HepG2 (cell line): ENCODE measurements around the gene RBM19. TPM values are rescaled to one million over a fixed set of nuclear protein-coding genes. Genes with fewer than 3 reads are reported as not detected.

Experiments
- ATAC-seq: fragments of 200-7000 bp; cut with Tn5 transposase; 3 replicates; pipeline ENCODE4 v1.9.1; 2020; ENCODE audit warnings: mild to moderate bottlenecking, moderate library complexity
- BruUV-seq: library from RNA; stranded (reverse); fragments of 400-500 nt; replicated peaks from 2 replicates; lab custom pipeline; 2021; lab: Mats Ljungman, UMichigan
- CTCF ChIA-PET: fragments of 300-600 bp; formaldehyde crosslinking; extraction: SDS; loops from one replicate; lab custom pipeline; 2021; ENCODE audit warnings: low total read pairs, inconsistent platforms, low intra/inter-chr PET ratio; lab: Yijun Ruan, JAX
- POLR2A ChIA-PET: fragments of 350-600 bp; sonication (Branson Sonifier 250); formaldehyde crosslinking; loops from one replicate; lab custom pipeline; 2020; ENCODE audit warnings: antibody characterized with exemption, inconsistent platforms; lab: Yijun Ruan, JAX
- DNase-seq: peaks from one replicate; pipeline ENCODE4 v3.0.0-alpha.2; 2015; ENCODE audit warnings: low spot score
- FAIRE-seq: peaks from 3 replicates; lab custom pipeline; 2011; peaks lifted over from hg19 to GRCh38; lab: Jason Lieb, UNC
- H2AFZ ChIP-seq: one replicate; pipeline ENCODE4 v1.6.1; 2011; ENCODE audit warnings: low read length, inconsistent platforms
- H3K27ac ChIP-seq: fragments of 300-600 bp; 3 replicates; pipeline ENCODE4 v1.8.0; 2011; ENCODE audit warnings: mixed run types, mild to moderate bottlenecking, mixed read lengths, low read length, inconsistent platforms; ENCODE audit not compliant: insufficient read depth; ENCODE audit errors: extremely low read length
- H3K27me3 ChIP-seq, 2 experiments: fragments of 200-600 bp in 1 of 2; 2 replicates in 1 of 2; 3 replicates in 1 of 2; pipeline versions ENCODE4 v1.6.0 to v1.8.0; 2011; ENCODE audit warnings: low read length in 2 of 2, mild to moderate bottlenecking in 2 of 2, moderate library complexity in 2 of 2, inconsistent platforms in 1 of 2; ENCODE audit not compliant: insufficient read depth in 2 of 2, control insufficient read depth in 1 of 2
- H3K36me3 ChIP-seq, 2 experiments: fragments of 200-600 bp in 1 of 2; replicated peaks in 1 of 2; 2 replicates in 1 of 2; 3 replicates in 1 of 2; pipeline versions ENCODE4 v1.5.1 to v1.8.0; 2011; ENCODE audit warnings: low read length in 2 of 2, inconsistent platforms in 1 of 2; ENCODE audit not compliant: insufficient read depth in 2 of 2, control insufficient read depth in 1 of 2
- H3K4me1 ChIP-seq: 2 replicates; pipeline ENCODE4 v1.5.1; 2012; ENCODE audit warnings: low read length, inconsistent platforms; ENCODE audit not compliant: insufficient read depth
- H3K4me2 ChIP-seq: 2 replicates; pipeline ENCODE4 v1.6.0; 2011; ENCODE audit warnings: low read depth, low read length, inconsistent platforms
- H3K4me3 ChIP-seq, 3 experiments: fragments of 200-600 bp in 1 of 3; sonication (generic), shearing (Covaris generic) in 1 of 3; replicated peaks in 1 of 3; 2 replicates each; pipeline ENCODE4 v1.5.1; 2011 to 2016; ENCODE audit warnings: low read length in 3 of 3, inconsistent platforms in 2 of 3, low read depth in 2 of 3, mild to moderate bottlenecking in 2 of 3, control low read depth in 1 of 3, mixed read lengths in 1 of 3; ENCODE audit not compliant: insufficient read depth in 1 of 3
- H3K79me2 ChIP-seq: one replicate; pipeline ENCODE4 v1.6.1; 2011; ENCODE audit warnings: low read length, inconsistent platforms; ENCODE audit not compliant: insufficient read depth
- H3K9ac ChIP-seq: 2 replicates; pipeline ENCODE4 v1.6.0; 2011; ENCODE audit warnings: mild to moderate bottlenecking, low read depth, low read length, inconsistent platforms; ENCODE audit not compliant: insufficient read depth
- H3K9me3 ChIP-seq: 2 replicates; pipeline ENCODE4 v1.5.1; 2012; ENCODE audit warnings: mild to moderate bottlenecking, low read length
- H4K20me1 ChIP-seq: 2 replicates; pipeline ENCODE4 v1.6.0; 2011; ENCODE audit warnings: inconsistent platforms, mild to moderate bottlenecking, low read length, moderate library complexity; ENCODE audit not compliant: insufficient read depth
- CCDC6 ChIP-seq: sonication (generic); formaldehyde crosslinking; IDR thresholded peaks from 2 replicates; pipeline ENCODE4 v1.8.1; 2022; ENCODE audit warnings: mild to moderate bottlenecking, missing genetic modification reagents, moderate library complexity
- ETV5 ChIP-seq: IDR thresholded peaks from 2 replicates; pipeline ENCODE4 v1.6.1; 2018; ENCODE audit warnings: missing biosample characterization, missing genetic modification reagents, inconsistent platforms, borderline replicate concordance
- FIP1L1 ChIP-seq: fragments of 200-400 bp; formaldehyde crosslinking; IDR thresholded peaks from 2 replicates; pipeline ENCODE4 v1.6.1; 2018; ENCODE audit warnings: low read depth, mild to moderate bottlenecking, low read length, moderate library complexity, borderline replicate concordance; ENCODE audit not compliant: insufficient read depth
- HHEX ChIP-seq: IDR thresholded peaks from 2 replicates; pipeline ENCODE4 v1.6.1; 2016; ENCODE audit warnings: control low read depth
- HIVEP1 ChIP-seq: sonication (generic); formaldehyde crosslinking; IDR thresholded peaks from 2 replicates; pipeline ENCODE4 v1.4.0; 2020; ENCODE audit warnings: mild to moderate bottlenecking, missing genetic modification reagents
- IKZF5 ChIP-seq: IDR thresholded peaks from 2 replicates; pipeline ENCODE4 v1.6.1; 2018; ENCODE audit warnings: missing genetic modification reagents, mild to moderate bottlenecking, missing compliant biosample characterization
- IRF9 ChIP-seq: sonication (generic); formaldehyde crosslinking; IDR thresholded peaks from 2 replicates; pipeline ENCODE4 v1.8.0; 2022; ENCODE audit warnings: missing genetic modification reagents, mild to moderate bottlenecking, borderline replicate concordance
- KLF11 ChIP-seq: IDR thresholded peaks from 2 replicates; pipeline ENCODE4 v1.6.1; 2016; ENCODE audit warnings: missing compliant biosample characterization
- MBD4 ChIP-seq: IDR thresholded peaks from 2 replicates; pipeline ENCODE4 v1.6.1; 2012; ENCODE audit warnings: low read length, inconsistent platforms, borderline replicate concordance
- PRPF4 ChIP-seq: fragments of 200-400 bp; formaldehyde crosslinking; IDR thresholded peaks from 2 replicates; pipeline ENCODE4 v1.6.1; 2016; ENCODE audit warnings: low read length, low read depth; ENCODE audit not compliant: poor library complexity, severe bottlenecking
- SKIL ChIP-seq: sonication (generic); formaldehyde crosslinking; IDR thresholded peaks from 2 replicates; pipeline ENCODE4 v1.8.0; 2022; ENCODE audit warnings: missing genetic modification reagents, mild to moderate bottlenecking, moderate library complexity, borderline replicate concordance
- SOX6 ChIP-seq, 2 experiments: fragments of 450-650 bp in 1 of 2; sonication (generic) in 1 of 2; formaldehyde crosslinking in 1 of 2; IDR thresholded peaks; 2 replicates each; pipeline versions ENCODE4 v1.4.0 to v1.6.1; 2017 to 2020; ENCODE audit warnings: antibody characterized with exemption in 1 of 2, mild to moderate bottlenecking in 1 of 2, missing genetic modification reagents in 1 of 2
- TGIF2 ChIP-seq: IDR thresholded peaks from 2 replicates; pipeline ENCODE4 v1.6.1; 2016; ENCODE audit warnings: control low read depth, missing compliant biosample characterization
- XBP1 ChIP-seq: sonication (generic); formaldehyde crosslinking; IDR thresholded peaks from 2 replicates; pipeline ENCODE4 v1.5.0; 2020; ENCODE audit warnings: missing genetic modification reagents
- ZFP82 ChIP-seq: sonication (generic); formaldehyde crosslinking; IDR thresholded peaks from 2 replicates; pipeline ENCODE4 v1.5.1; 2020; ENCODE audit warnings: mild to moderate bottlenecking, missing genetic modification reagents, borderline replicate concordance
- ZNF253 ChIP-seq: sonication (generic); formaldehyde crosslinking; IDR thresholded peaks from 2 replicates; pipeline ENCODE4 v1.8.0; 2022; ENCODE audit warnings: mild to moderate bottlenecking, missing genetic modification reagents, borderline replicate concordance
- ZNF710 ChIP-seq: sonication (generic); formaldehyde crosslinking; IDR thresholded peaks from 2 replicates; pipeline ENCODE4 v1.5.0; 2020; ENCODE audit warnings: mild to moderate bottlenecking, missing genetic modification reagents, borderline replicate concordance
- ZNF790 ChIP-seq: sonication (generic); formaldehyde crosslinking; IDR thresholded peaks from 2 replicates; pipeline ENCODE4 v1.8.0; 2022; ENCODE audit warnings: missing genetic modification reagents, mild to moderate bottlenecking, borderline replicate concordance
- ZSCAN12 ChIP-seq: sonication (generic); formaldehyde crosslinking; IDR thresholded peaks from 2 replicates; pipeline ENCODE4 v1.9.0; 2021; ENCODE audit warnings: mild to moderate bottlenecking, missing genetic modification reagents
- WGBS: methylation state at CpG from one replicate; pipeline ENCODE4 v1.1.6; 2017; ENCODE audit warnings: low lambda C conversion rate; 5-methylcytosine and 5-hydroxymethylcytosine counted together
- in situ Hi-C: cut with HindIII; loops from 2 replicates; pipeline ENCODE4 v1.10.0; 2017; ENCODE audit warnings: low pct_unique_long_range_greater_than_20kb; ENCODE audit not compliant: extremely low pct_ligation_motif_present
- intact Hi-C: fragments of 100-400 bp; cut with micrococcal nuclease; formaldehyde crosslinking; loops from one replicate; pipeline ENCODE4 v1.10.0; 2022; ENCODE audit not compliant: unreplicated experiment
- polyA plus RNA-seq, 8 experiments: library from polyadenylated mRNA; depleted of rRNA in 3 of 8; stranded (reverse) in 7 of 8; unstranded in 1 of 8; fragments of >200 nt; fragmentation: Illumina TruSeq in 4 of 8; extraction: Trizol in 4 of 8; gene quantifications; 2 replicates each; pipeline versions ENCODE4 v1.2.1 to v1.2.3, GENCODE V29; 2011 to 2016; ENCODE audit warnings: low read depth in 4 of 8, missing spikeins in 1 of 8, mixed read lengths in 1 of 8; ENCODE audit not compliant: insufficient read depth in 1 of 8
- total RNA-seq, 5 experiments: library from RNA; depleted of rRNA; stranded (reverse); fragments of >200 nt; fragmentation: Illumina TruSeq; extraction: Trizol; gene quantifications; 2 replicates each; pipeline ENCODE4 v1.2.3, GENCODE V29; 2016; ENCODE audit warnings: low read depth in 1 of 5

The RBM19 gene
- total and polyA plus RNA-seq, 2 of the 13 experiments (the other 11 are each of a cell fraction or from before 2014, with no cell fraction given), result 19.3 to 32.2 TPM

- no peak for TF ChIP-seq IRF9
- TF ChIP-seq IKZF5 (CRISPR knock-in tag), result no peak
- TF ChIP-seq ETV5 (CRISPR knock-in tag), result no peak
- no peak for TF ChIP-seq FIP1L1
- no peak for TF ChIP-seq HIVEP1
- no peak for TF ChIP-seq CCDC6 (CRISPR knock-in tag)
- TF ChIP-seq SOX6 (IDR thresholded peaks at IDR 0.05), result no peak
- TF ChIP-seq SOX6 (CRISPR knock-in tag; IDR thresholded peaks at IDR 0.05), result no peak
- no peak for TF ChIP-seq MBD4
Measured at GRCh38 chr12:113942209-113942608, 23.9 kb downstream of the RBM19 start (continued).

GRCh38 chr12:113941208-113941486 lies 25.0 kb downstream of the RBM19 start:
- H3K27me3 ChIP-seq, result no peaks in the 10 kb centered on the region
- FAIRE-seq, result no peak
- BruUV-seq, result no TSS peak
- no peak overlapping the region for H3K27ac ChIP-seq
- no peaks in the 10 kb centered on the region for H3K79me2 ChIP-seq
- H4K20me1 ChIP-seq, result no peaks in the 10 kb centered on the region
- H3K9ac ChIP-seq, result no peak overlapping the region
- H2AFZ ChIP-seq, result no peak overlapping the region
- ChIA-PET CTCF (no interaction called here), POLR2A (no interaction called here)
- no peaks in the 10 kb centered on the region for H3K9me3 ChIP-seq
- in situ Hi-C loops (no loop called here), intact Hi-C loops (no loop called here)
- H3K4me2 ChIP-seq, result no peak overlapping the region
- 100% methylated on average over 1 of the region's 1 CpG for WGBS
- H3K4me1 ChIP-seq, result no peaks in the 10 kb centered on the region
- no peak for ATAC-seq
- DNase-seq, result no peak
- H3K4me3 ChIP-seq, result no peak overlapping the region
- H3K36me3 ChIP-seq, result peaks cover 35 to 77% of the 10 kb centered on the region in 2 experiments; a peak in 4 of 5 replicates
- TF ChIP-seq ZNF790 (CRISPR knock-in tag), result no peak
- no peak for TF ChIP-seq XBP1
- TF ChIP-seq ZNF710, result no peak
- no peak for TF ChIP-seq FIP1L1
- TF ChIP-seq PRPF4, result no peak
- TF ChIP-seq HHEX (CRISPR knock-in tag), result no peak
- TF ChIP-seq ZNF253 (CRISPR knock-in tag), result no peak
- TF ChIP-seq ZSCAN12 (CRISPR knock-in tag), result no peak
- no peak for TF ChIP-seq ZFP82 (CRISPR knock-in tag)
- TF ChIP-seq SKIL (CRISPR knock-in tag), result no peak
- TF ChIP-seq KLF11 (CRISPR knock-in tag), result no peak
- TF ChIP-seq TGIF2 (CRISPR knock-in tag), result no peak
